ENCODE data around the gene TSSC4. TPM values are rescaled to one million over a fixed set of nuclear protein-coding genes. Genes with fewer than 3 reads are reported as not detected.
A peak's percentile ranks its signal among the peaks of the same experiment; 100 is the strongest.

The TSSC4 gene
- polyA plus RNA-seq, 1 donor = 28.0 TPM

GRCh38 chr11:2387266-2387987 lies 13.1 kb upstream of the TSSC4 start:
- no peak for DNase-seq
- H3K27ac ChIP-seq (ENCODE audit: low read length) = no peak overlapping the region
- peaks cover 52% of the 10 kb centered on the region for H3K36me3 ChIP-seq (ENCODE audit: control insufficient read depth, insufficient read depth, low read length)
- H3K27me3 ChIP-seq (ENCODE audit: control insufficient read depth, insufficient read depth, low read length) = no peaks in the 10 kb centered on the region
- H3K9me3 ChIP-seq (ENCODE audit: control insufficient read depth, low read depth, low read length) = no peaks in the 10 kb centered on the region
- no peak overlapping the region for H3K4me3 ChIP-seq (ENCODE audit: low read length)
- H3K4me1 ChIP-seq (ENCODE audit: control insufficient read depth, insufficient read depth, low read length) = peaks cover 21% of the 10 kb centered on the region
- no CpG with 5 or more reads among the region's 14 CpGs for WGBS (ENCODE audit: insufficient coverage, low lambda C conversion rate)

- peaks cover 58% of the 10 kb centered on the region for H3K36me3 ChIP-seq (ENCODE audit: control insufficient read depth, insufficient read depth, low read length)
- H3K27ac ChIP-seq (ENCODE audit: low read length) = no peak overlapping the region
- H3K27me3 ChIP-seq (ENCODE audit: control insufficient read depth, insufficient read depth, low read length) = no peaks in the 10 kb centered on the region
- H3K4me1 ChIP-seq (ENCODE audit: control insufficient read depth, insufficient read depth, low read length) = peaks cover 17% of the 10 kb centered on the region
- WGBS (ENCODE audit: insufficient coverage, low lambda C conversion rate) = no CpG with 5 or more reads among the region's 15 CpGs
- peak in 1 of 2 donors; percentile 35 for DNase-seq
- H3K9me3 ChIP-seq (ENCODE audit: control insufficient read depth, low read depth, low read length) = no peaks in the 10 kb centered on the region
- H3K4me3 ChIP-seq (ENCODE audit: low read length) = no peak overlapping the region
These were observed 11.8 kb upstream of the TSSC4 start for GRCh38 chr11:2388431-2389376.

GRCh38 chr11:2389377-2390026 lies 11.0 kb upstream of the TSSC4 start:
- WGBS (ENCODE audit: insufficient coverage, low lambda C conversion rate) = no CpG with 5 or more reads among the region's 14 CpGs
- H3K4me3 ChIP-seq (ENCODE audit: low read length) = no peak overlapping the region
- H3K27ac ChIP-seq (ENCODE audit: low read length) = no peak overlapping the region
- H3K36me3 ChIP-seq (ENCODE audit: control insufficient read depth, insufficient read depth, low read length) = peaks cover 66% of the 10 kb centered on the region
- no peaks in the 10 kb centered on the region for H3K27me3 ChIP-seq (ENCODE audit: control insufficient read depth, insufficient read depth, low read length)
- H3K4me1 ChIP-seq (ENCODE audit: control insufficient read depth, insufficient read depth, low read length) = peaks cover 17% of the 10 kb centered on the region
- DNase-seq = peak in 1 of 2 donors; percentile 26
- no peaks in the 10 kb centered on the region for H3K9me3 ChIP-seq (ENCODE audit: control insufficient read depth, low read depth, low read length)

GRCh38 chr11:2390091-2390724 lies 10.3 kb upstream of the TSSC4 start:
- Histone ChIP-seq H3K27me3 (ENCODE audit: control insufficient read depth, insufficient read depth, low read length) (no peaks in the 10 kb centered on the region), H3K36me3 (ENCODE audit: control insufficient read depth, insufficient read depth, low read length) (peaks cover 66% of the 10 kb centered on the region), H3K27ac (ENCODE audit: low read length) (no peak overlapping the region), H3K9me3 (ENCODE audit: control insufficient read depth, low read depth, low read length) (no peaks in the 10 kb centered on the region), H3K4me3 (ENCODE audit: low read length) (no peak overlapping the region), H3K4me1 (ENCODE audit: control insufficient read depth, insufficient read depth, low read length) (peaks cover 17% of the 10 kb centered on the region)
- WGBS (ENCODE audit: insufficient coverage, low lambda C conversion rate) = no CpG with 5 or more reads among the region's 23 CpGs
- no peak for DNase-seq

- no CpG with 5 or more reads among the region's 8 CpGs for WGBS (ENCODE audit: insufficient coverage, low lambda C conversion rate)
- Histone ChIP-seq H3K4me3 (ENCODE audit: low read length) (no peak overlapping the region), H3K36me3 (ENCODE audit: control insufficient read depth, insufficient read depth, low read length) (peaks cover 65% of the 10 kb centered on the region)
These were observed 9.8 kb upstream of the TSSC4 start for GRCh38 chr11:2390725-2391151.

GRCh38 chr11:2391181-2391975 lies 9.2 kb upstream of the TSSC4 start:
- peaks cover 17% of the 10 kb centered on the region for H3K4me1 ChIP-seq (ENCODE audit: control insufficient read depth, insufficient read depth, low read length)
- H3K4me3 ChIP-seq (ENCODE audit: low read length) = no peak overlapping the region
- no peaks in the 10 kb centered on the region for H3K9me3 ChIP-seq (ENCODE audit: control insufficient read depth, low read depth, low read length)
- WGBS (ENCODE audit: insufficient coverage, low lambda C conversion rate) = no CpG with 5 or more reads among the region's 20 CpGs
- no peak for DNase-seq
- no peaks in the 10 kb centered on the region for H3K27me3 ChIP-seq (ENCODE audit: control insufficient read depth, insufficient read depth, low read length)
- peaks cover 67% of the 10 kb centered on the region for H3K36me3 ChIP-seq (ENCODE audit: control insufficient read depth, insufficient read depth, low read length)
- no peak overlapping the region for H3K27ac ChIP-seq (ENCODE audit: low read length)

More at GRCh38 chr11:2390725-2391151, 9.8 kb upstream of the TSSC4 start:
- no peak overlapping the region for H3K27ac ChIP-seq (ENCODE audit: low read length)
- H3K9me3 ChIP-seq (ENCODE audit: control insufficient read depth, low read depth, low read length) = no peaks in the 10 kb centered on the region
- no peak for DNase-seq
- H3K27me3 ChIP-seq (ENCODE audit: control insufficient read depth, insufficient read depth, low read length) = no peaks in the 10 kb centered on the region
- peaks cover 17% of the 10 kb centered on the region for H3K4me1 ChIP-seq (ENCODE audit: control insufficient read depth, insufficient read depth, low read length)

GRCh38 chr11:2392241-2392959 lies 8.2 kb upstream of the TSSC4 start:
- no peak overlapping the region for H3K4me3 ChIP-seq (ENCODE audit: low read length)
- peaks cover 17% of the 10 kb centered on the region for H3K4me1 ChIP-seq (ENCODE audit: control insufficient read depth, insufficient read depth, low read length)
- H3K27ac ChIP-seq (ENCODE audit: low read length) = no peak overlapping the region
- no peaks in the 10 kb centered on the region for H3K27me3 ChIP-seq (ENCODE audit: control insufficient read depth, insufficient read depth, low read length)
- no CpG with 5 or more reads among the region's 26 CpGs for WGBS (ENCODE audit: insufficient coverage, low lambda C conversion rate)
- peaks cover 74% of the 10 kb centered on the region for H3K36me3 ChIP-seq (ENCODE audit: control insufficient read depth, insufficient read depth, low read length)
- no peaks in the 10 kb centered on the region for H3K9me3 ChIP-seq (ENCODE audit: control insufficient read depth, low read depth, low read length)
- no peak for DNase-seq

GRCh38 chr11:2393111-2393868 lies 7.3 kb upstream of the TSSC4 start:
- WGBS (ENCODE audit: insufficient coverage, low lambda C conversion rate) = no CpG with 5 or more reads among the region's 27 CpGs
- Histone ChIP-seq H3K4me1 (ENCODE audit: control insufficient read depth, insufficient read depth, low read length) (peaks cover 15% of the 10 kb centered on the region), H3K9me3 (ENCODE audit: control insufficient read depth, low read depth, low read length) (no peaks in the 10 kb centered on the region), H3K27me3 (ENCODE audit: control insufficient read depth, insufficient read depth, low read length) (no peaks in the 10 kb centered on the region), H3K4me3 (ENCODE audit: low read length) (no peak overlapping the region), H3K27ac (ENCODE audit: low read length) (no peak overlapping the region), H3K36me3 (ENCODE audit: control insufficient read depth, insufficient read depth, low read length) (peaks cover 78% of the 10 kb centered on the region)
- no peak for DNase-seq

Measured in large intestine (tissue), 3 donors.